Glutamatergic neuron (in vitro differentiated cells): ENCODE data around the gene HMMR. TPM values are rescaled to one million over a fixed set of nuclear protein-coding genes. Genes with fewer than 3 reads are reported as not detected.
"Not testable (repeated sequence)": the region's sequence is repeated elsewhere in the genome, so short reads cannot be mapped to it uniquely, and the experiment has no call there.

Experiments
- DNase-seq: peaks from one replicate; pipeline ENCODE4 v3.0.0; 2022
- H3K27ac Mint-ChIP-seq: one replicate; pipeline ENCODE4 v1.8.0; 2020; ENCODE audit warnings: mild to moderate bottlenecking, mixed read lengths, inconsistent platforms; ENCODE audit not compliant: unreplicated experiment
- H3K27me3 Mint-ChIP-seq: one replicate; pipeline ENCODE4 v1.8.0; 2020; ENCODE audit warnings: mild to moderate bottlenecking, moderate library complexity, mixed read lengths, inconsistent platforms; ENCODE audit not compliant: unreplicated experiment
- H3K36me3 Mint-ChIP-seq: one replicate; pipeline ENCODE4 v1.8.0; 2020; ENCODE audit warnings: mild to moderate bottlenecking, mixed read lengths, inconsistent platforms; ENCODE audit not compliant: unreplicated experiment
- H3K4me1 Mint-ChIP-seq: one replicate; pipeline ENCODE4 v1.8.0; 2020; ENCODE audit warnings: mild to moderate bottlenecking, low read depth, mixed read lengths, inconsistent platforms; ENCODE audit not compliant: unreplicated experiment
- H3K4me3 Mint-ChIP-seq: one replicate; pipeline ENCODE4 v1.8.0; 2020; ENCODE audit warnings: mild to moderate bottlenecking, mixed read lengths, inconsistent platforms; ENCODE audit not compliant: unreplicated experiment
- H3K9me3 Mint-ChIP-seq: one replicate; pipeline ENCODE4 v1.8.0; 2020; ENCODE audit warnings: mild to moderate bottlenecking, moderate library complexity, mixed read lengths, inconsistent platforms; ENCODE audit not compliant: unreplicated experiment
- CTCF ChIP-seq: fragments of 200-600 bp; sonication (generic); IDR thresholded peaks from one replicate; pipeline ENCODE4 v1.5.0; 2021; ENCODE audit not compliant: partially characterized antibody, unreplicated experiment
- total RNA-seq: library from RNA; stranded (reverse); fragmentation: NEBNext Ultra II Directional; extraction: Animal tissue kit (Norgen Biotek cat#: 25700); gene quantifications from one replicate; pipeline ENCODE4 v1.2.1, GENCODE V29; 2021; ENCODE audit not compliant: unreplicated experiment

The HMMR gene
- total RNA-seq, 1 donor from 2014 or later, result 7.4 TPM

DNA sequence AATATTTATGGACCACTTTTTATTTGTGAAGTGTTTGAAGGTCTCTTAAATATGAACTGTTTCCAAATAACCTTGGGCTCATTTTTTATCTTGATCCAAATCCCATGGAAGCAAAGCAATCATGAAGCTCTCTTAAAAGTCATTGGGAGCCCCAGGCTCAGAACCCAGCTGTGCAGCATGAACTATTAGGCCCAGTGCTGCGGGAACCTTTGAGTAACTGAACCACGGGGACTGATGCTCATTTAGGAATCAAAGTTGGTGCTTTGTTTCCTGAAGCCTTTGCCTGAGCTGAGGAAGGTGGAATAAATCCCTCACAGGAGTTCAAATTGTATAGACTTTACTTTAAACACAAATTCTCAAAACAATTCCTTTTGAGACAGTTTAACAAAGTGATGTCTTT lies 72.8 kb downstream of the HMMR start:
- H3K27ac Mint-ChIP-seq, result no peak overlapping the region
- H3K4me1 Mint-ChIP-seq, result peaks cover 3% of the 10 kb centered on the region
- no peak for DNase-seq
- H3K4me3 Mint-ChIP-seq, result no peak overlapping the region
- no peaks in the 10 kb centered on the region for H3K9me3 Mint-ChIP-seq
- no peak for TF ChIP-seq CTCF
- H3K27me3 Mint-ChIP-seq, result no peaks in the 10 kb centered on the region
- H3K36me3 Mint-ChIP-seq, result no peaks in the 10 kb centered on the region

DNA sequence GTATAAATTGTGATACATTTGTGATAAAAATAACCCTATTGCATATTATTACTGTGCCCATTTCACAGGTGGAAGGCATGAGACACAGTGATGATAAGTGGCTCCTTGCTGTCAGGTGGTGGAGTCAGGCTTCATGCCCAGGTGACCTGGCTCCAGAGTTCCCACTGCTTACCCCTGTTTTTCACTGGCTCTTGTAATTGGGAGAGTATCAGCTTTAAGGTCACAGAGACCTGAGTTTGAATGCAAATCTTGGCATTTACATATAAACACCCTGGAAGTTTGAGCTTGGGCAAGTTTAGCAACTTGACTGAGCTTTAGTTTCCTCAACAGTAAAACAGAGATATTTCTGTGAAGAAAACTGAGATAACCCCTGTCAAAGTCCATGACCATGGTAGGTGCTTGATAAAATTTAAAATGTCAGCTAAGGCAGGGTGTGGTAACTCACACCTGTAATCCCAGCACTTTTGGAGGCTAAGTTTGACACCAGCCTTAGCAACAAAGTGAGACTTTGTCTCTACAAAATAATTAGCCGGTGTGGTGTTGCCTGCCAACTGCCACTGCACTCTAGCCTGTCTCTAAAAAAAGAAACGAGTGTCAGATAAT lies 74.2 kb downstream of the HMMR start:
- no peak for DNase-seq
- Mint-ChIP-seq H3K9me3 (no peaks in the 10 kb centered on the region), H3K4me3 (no peak overlapping the region), H3K27ac (no peak overlapping the region), H3K4me1 (peaks cover 3% of the 10 kb centered on the region), H3K36me3 (no peaks in the 10 kb centered on the region), H3K27me3 (no peaks in the 10 kb centered on the region)
- no peak for TF ChIP-seq CTCF

DNA sequence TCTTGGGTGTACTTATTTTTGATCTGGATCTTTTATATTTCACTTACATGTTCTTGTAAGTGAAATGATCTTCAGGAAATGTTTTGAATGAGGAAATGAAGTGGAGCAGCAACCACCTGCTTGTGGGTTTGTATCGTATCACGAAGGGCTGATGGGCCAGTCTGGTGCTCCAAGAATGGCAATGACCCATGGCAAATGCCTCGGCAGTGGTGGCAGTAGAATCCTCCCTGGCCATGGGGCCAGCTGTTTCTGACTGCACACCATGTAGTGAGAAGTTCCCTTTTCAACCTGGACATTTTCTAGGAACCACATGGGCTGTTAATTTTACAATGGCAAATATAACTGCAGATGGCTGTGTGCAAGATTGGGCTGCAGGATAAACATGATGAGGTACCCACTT lies 74.9 kb downstream of the HMMR start:
- no peaks in the 10 kb centered on the region for H3K27me3 Mint-ChIP-seq

DNA sequence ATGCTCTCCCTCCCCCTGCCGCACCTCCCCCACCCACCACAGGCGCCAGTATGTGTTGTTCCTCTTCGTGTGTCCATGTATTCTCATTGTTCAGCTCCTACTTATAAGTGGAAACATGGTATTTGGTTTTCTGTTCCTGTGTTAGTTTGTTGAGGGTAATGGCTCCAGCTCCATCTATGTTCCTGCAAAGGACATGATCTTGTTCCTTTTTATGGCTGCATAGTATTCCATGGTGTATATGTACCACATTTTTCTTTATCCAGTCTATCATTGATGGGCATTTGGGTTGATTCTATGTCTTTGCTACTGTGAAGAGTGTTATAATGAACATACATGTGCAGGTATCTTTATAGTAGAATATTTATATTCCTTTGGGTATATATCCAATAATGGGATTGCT lies 76.0 kb downstream of the HMMR start:
- not testable (repeated sequence) for H3K4me1 Mint-ChIP-seq, H3K9me3 Mint-ChIP-seq, H3K36me3 Mint-ChIP-seq, H3K4me3 Mint-ChIP-seq, DNase-seq, H3K27me3 Mint-ChIP-seq, H3K27ac Mint-ChIP-seq

More for the DNA sequence above, 74.9 kb downstream of the HMMR start:
- no peak for DNase-seq
- Mint-ChIP-seq H3K4me1 (peaks cover 3% of the 10 kb centered on the region), H3K27ac (no peak overlapping the region), H3K36me3 (no peaks in the 10 kb centered on the region), H3K4me3 (no peak overlapping the region), H3K9me3 (no peaks in the 10 kb centered on the region)
- TF ChIP-seq CTCF, result no peak

DNA sequence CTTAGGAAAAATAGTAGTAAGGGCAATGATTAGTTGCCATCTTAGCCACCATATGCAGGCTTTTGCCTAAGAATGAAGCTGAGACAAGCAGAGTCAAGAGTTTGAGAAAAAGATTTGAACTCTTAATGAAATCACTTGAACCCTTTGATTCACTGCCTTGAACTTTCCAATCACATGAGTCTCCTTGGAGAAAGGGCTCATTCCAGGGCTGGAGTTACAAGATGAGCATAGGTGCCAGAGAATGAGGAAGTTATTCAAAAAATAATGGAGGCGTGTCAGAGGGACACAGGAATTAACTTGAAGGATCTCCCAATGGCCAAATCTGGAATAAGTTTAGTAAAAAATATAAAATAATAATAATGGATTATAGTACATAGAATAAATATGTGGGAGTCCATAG lies 80.3 kb downstream of the HMMR start:
- TF ChIP-seq CTCF, result no peak
- Mint-ChIP-seq H3K27me3 (no peaks in the 10 kb centered on the region), H3K9me3 (no peaks in the 10 kb centered on the region), H3K4me1 (peaks cover 5% of the 10 kb centered on the region), H3K36me3 (no peaks in the 10 kb centered on the region), H3K27ac (no peak overlapping the region), H3K4me3 (no peak overlapping the region)
- DNase-seq, result no peak

Other genes with a start within 250 kb of the HMMR start
- gene CCNG1, start 23.0 kb upstream of the HMMR start, total RNA-seq, result 149 TPM
- 19.2 TPM for gene NUDCD2, start 530 bp upstream of the HMMR start, total RNA-seq
- 23.1 TPM for gene MAT2B, start 45.0 kb downstream of the HMMR start, total RNA-seq